ENCODE measurements around the gene ABCA1.
"Not testable (repeated sequence)": the region's sequence is repeated elsewhere in the genome, so short reads cannot be mapped to it uniquely, and the experiment has no call there.

Gene ABCA1

DNA sequence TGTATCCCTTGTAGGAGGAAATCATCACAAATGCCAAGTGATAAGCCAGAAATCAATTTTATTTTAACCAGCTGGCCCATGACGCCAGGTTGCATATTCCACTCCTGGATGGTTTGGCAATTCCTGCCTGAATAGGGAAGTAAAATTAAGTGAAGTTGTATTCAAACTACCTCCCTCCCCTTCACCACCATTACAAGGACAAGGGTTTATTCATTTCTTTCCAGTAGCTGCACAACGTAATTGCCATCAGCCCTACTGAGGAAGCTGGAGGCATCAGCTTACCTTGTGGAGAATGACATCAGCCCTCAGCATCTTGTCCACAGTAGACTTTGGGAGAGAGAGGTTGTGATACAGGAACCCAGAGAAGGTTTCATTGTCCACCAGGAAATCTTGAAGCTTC lies 66.6 kb downstream of the ABCA1 start:
- Histone ChIP-seq H3K4me3 (ENCODE audit: low read length in 2 of 2) (no peak overlapping the region), H3K27ac (ENCODE audit: low read depth in 2 of 2, low read length in 2 of 2) (no peak overlapping the region), H3K9me3 (ENCODE audit: control insufficient read depth in 2 of 2, low read length in 2 of 2) (no peaks in the 10 kb centered on the region), H3K36me3 (ENCODE audit: control insufficient read depth in 2 of 2, insufficient read depth in 2 of 2, low read length in 2 of 2) (peaks cover 13 to 27% of the 10 kb centered on the region in 2 donors), H3K27me3 (ENCODE audit: control insufficient read depth in 2 of 2, insufficient read depth in 2 of 2, low read length in 2 of 2) (no peaks in the 10 kb centered on the region), H3K9ac (ENCODE audit: low read depth in 1 of 2, low read length in 2 of 2) (no peak overlapping the region), H3K4me1 (ENCODE audit: control insufficient read depth in 2 of 2, insufficient read depth in 2 of 2, low read length in 2 of 2) (peaks cover 3 to 12% of the 10 kb centered on the region in 2 donors)

GRCh38 chr9:104860263-104860662 lies 67.7 kb downstream of the ABCA1 start:
- H3K36me3 ChIP-seq (ENCODE audit: control insufficient read depth in 2 of 2, insufficient read depth in 2 of 2, low read length in 2 of 2), result peaks cover 14 to 29% of the 10 kb centered on the region in 2 donors
- peaks cover 3 to 12% of the 10 kb centered on the region in 2 donors for H3K4me1 ChIP-seq (ENCODE audit: control insufficient read depth in 2 of 2, insufficient read depth in 2 of 2, low read length in 2 of 2)
- H3K9me3 ChIP-seq (ENCODE audit: control insufficient read depth in 2 of 2, low read length in 2 of 2), result no peaks in the 10 kb centered on the region
- peak overlapping the region in 1 of 2 donors; percentile 28 for H3K27ac ChIP-seq (ENCODE audit: low read depth in 2 of 2, low read length in 2 of 2)
- H3K9ac ChIP-seq (ENCODE audit: low read depth in 1 of 2, low read length in 2 of 2), result no peak overlapping the region
- no peaks in the 10 kb centered on the region for H3K27me3 ChIP-seq (ENCODE audit: control insufficient read depth in 2 of 2, insufficient read depth in 2 of 2, low read length in 2 of 2)
- no peak overlapping the region for H3K4me3 ChIP-seq (ENCODE audit: low read length in 2 of 2)

DNA sequence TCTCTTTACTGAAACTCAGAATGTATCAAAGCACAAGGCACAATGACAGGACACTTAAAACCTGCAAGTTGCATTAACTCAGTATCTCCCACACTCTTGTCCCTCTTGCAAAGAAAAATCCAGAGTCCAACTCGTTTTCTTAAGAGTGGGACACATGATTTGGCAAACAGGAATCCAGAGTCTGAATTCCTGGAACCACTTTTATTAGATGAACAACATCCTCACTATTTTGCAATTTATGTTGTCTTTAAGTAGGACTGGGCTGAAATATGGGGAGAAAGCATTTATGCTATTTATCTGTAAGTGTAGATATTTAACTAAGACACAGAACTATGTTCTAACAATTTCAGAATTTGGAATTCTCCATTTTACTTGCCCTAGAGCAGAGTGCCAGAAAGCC lies 69.1 kb downstream of the ABCA1 start:
- H3K36me3 ChIP-seq (ENCODE audit: control insufficient read depth in 2 of 2, insufficient read depth in 2 of 2, low read length in 2 of 2), result peaks cover 14 to 31% of the 10 kb centered on the region in 2 donors
- no peaks in the 10 kb centered on the region for H3K9me3 ChIP-seq (ENCODE audit: control insufficient read depth in 2 of 2, low read length in 2 of 2)
- H3K9ac ChIP-seq (ENCODE audit: low read depth in 1 of 2, low read length in 2 of 2), result no peak overlapping the region
- H3K27ac ChIP-seq (ENCODE audit: low read depth in 2 of 2, low read length in 2 of 2), result no peak overlapping the region
- H3K4me3 ChIP-seq (ENCODE audit: low read length in 2 of 2), result no peak overlapping the region
- H3K4me1 ChIP-seq (ENCODE audit: control insufficient read depth in 2 of 2, insufficient read depth in 2 of 2, low read length in 2 of 2), result peaks cover 1 to 3% of the 10 kb centered on the region in 2 donors
- no peaks in the 10 kb centered on the region for H3K27me3 ChIP-seq (ENCODE audit: control insufficient read depth in 2 of 2, insufficient read depth in 2 of 2, low read length in 2 of 2)

DNA sequence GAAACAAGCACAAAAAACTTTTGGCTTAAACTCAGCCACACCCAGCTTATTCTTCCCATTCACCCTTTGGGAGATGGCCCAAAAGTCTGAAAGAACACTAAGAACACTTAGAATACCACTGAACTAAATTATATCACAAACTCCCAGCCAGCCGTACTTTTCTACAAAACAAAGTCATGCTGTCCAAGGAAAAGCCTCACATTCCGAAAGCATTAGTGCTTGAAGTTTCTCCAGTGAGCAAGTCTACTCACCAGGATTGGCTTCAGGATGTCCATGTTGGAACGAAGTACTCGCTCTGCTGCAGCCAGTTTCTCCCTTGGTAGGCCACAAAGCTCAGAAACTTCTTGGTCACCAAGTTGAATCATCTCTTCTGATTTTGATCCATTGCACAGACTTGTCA lies 69.7 kb downstream of the ABCA1 start:
- Histone ChIP-seq H3K4me3 (ENCODE audit: low read length in 2 of 2) (no peak overlapping the region), H3K9ac (ENCODE audit: low read depth in 1 of 2, low read length in 2 of 2) (no peak overlapping the region), H3K27me3 (ENCODE audit: control insufficient read depth in 2 of 2, insufficient read depth in 2 of 2, low read length in 2 of 2) (no peaks in the 10 kb centered on the region), H3K36me3 (ENCODE audit: control insufficient read depth in 2 of 2, insufficient read depth in 2 of 2, low read length in 2 of 2) (peaks cover 14 to 34% of the 10 kb centered on the region in 2 donors), H3K27ac (ENCODE audit: low read depth in 2 of 2, low read length in 2 of 2) (no peak overlapping the region), H3K4me1 (ENCODE audit: control insufficient read depth in 2 of 2, insufficient read depth in 2 of 2, low read length in 2 of 2) (peaks cover 0 to under 1% of the 10 kb centered on the region in 2 donors), H3K9me3 (ENCODE audit: control insufficient read depth in 2 of 2, low read length in 2 of 2) (no peaks in the 10 kb centered on the region)

GRCh38 chr9:104856413-104856941 lies 71.5 kb downstream of the ABCA1 start:
- no peak overlapping the region for H3K4me3 ChIP-seq (ENCODE audit: low read length in 2 of 2)
- H3K4me1 ChIP-seq (ENCODE audit: control insufficient read depth in 2 of 2, insufficient read depth in 2 of 2, low read length in 2 of 2), result no peaks in the 10 kb centered on the region
- no peaks in the 10 kb centered on the region for H3K27me3 ChIP-seq (ENCODE audit: control insufficient read depth in 2 of 2, insufficient read depth in 2 of 2, low read length in 2 of 2)
- H3K9ac ChIP-seq (ENCODE audit: low read depth in 1 of 2, low read length in 2 of 2), result no peak overlapping the region
- peaks cover 20 to 32% of the 10 kb centered on the region in 2 donors for H3K36me3 ChIP-seq (ENCODE audit: control insufficient read depth in 2 of 2, insufficient read depth in 2 of 2, low read length in 2 of 2)
- no peak overlapping the region for H3K27ac ChIP-seq (ENCODE audit: low read depth in 2 of 2, low read length in 2 of 2)
- no peaks in the 10 kb centered on the region for H3K9me3 ChIP-seq (ENCODE audit: control insufficient read depth in 2 of 2, low read length in 2 of 2)

DNA sequence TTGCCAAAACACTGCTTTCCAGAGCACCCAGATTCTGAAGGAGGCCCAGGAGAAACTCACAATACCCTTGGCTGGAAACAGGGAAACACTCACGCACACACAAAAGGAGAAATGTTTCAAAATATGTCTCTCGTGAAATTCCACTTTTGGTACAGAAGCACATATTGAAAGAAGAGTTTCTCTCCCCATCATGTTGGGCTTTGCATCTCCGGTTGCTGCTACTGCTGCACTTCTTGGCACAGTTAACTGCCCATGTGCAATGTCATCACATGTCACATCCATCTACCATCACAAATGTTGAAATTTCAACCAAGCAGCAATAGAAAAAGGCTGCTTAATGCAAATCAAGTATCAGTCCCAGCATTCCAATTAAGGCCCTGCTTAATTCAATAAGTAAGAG lies 72.1 kb downstream of the ABCA1 start:
- Histone ChIP-seq H3K9ac (ENCODE audit: low read depth in 1 of 2, low read length in 2 of 2) (no peak overlapping the region), H3K4me3 (ENCODE audit: low read length in 2 of 2) (no peak overlapping the region), H3K9me3 (ENCODE audit: control insufficient read depth in 2 of 2, low read length in 2 of 2) (no peaks in the 10 kb centered on the region), H3K27ac (ENCODE audit: low read depth in 2 of 2, low read length in 2 of 2) (no peak overlapping the region), H3K27me3 (ENCODE audit: control insufficient read depth in 2 of 2, insufficient read depth in 2 of 2, low read length in 2 of 2) (no peaks in the 10 kb centered on the region), H3K4me1 (ENCODE audit: control insufficient read depth in 2 of 2, insufficient read depth in 2 of 2, low read length in 2 of 2) (no peaks in the 10 kb centered on the region), H3K36me3 (ENCODE audit: control insufficient read depth in 2 of 2, insufficient read depth in 2 of 2, low read length in 2 of 2) (peaks cover 18 to 30% of the 10 kb centered on the region in 2 donors)

- H3K9me3 ChIP-seq (ENCODE audit: control insufficient read depth in 2 of 2, low read length in 2 of 2); H3K27me3 ChIP-seq (ENCODE audit: control insufficient read depth in 2 of 2, insufficient read depth in 2 of 2, low read length in 2 of 2); H3K27ac ChIP-seq (ENCODE audit: low read depth in 2 of 2, low read length in 2 of 2); H3K9ac ChIP-seq (ENCODE audit: low read depth in 1 of 2, low read length in 2 of 2); H3K4me3 ChIP-seq (ENCODE audit: low read length in 2 of 2); H3K4me1 ChIP-seq (ENCODE audit: control insufficient read depth in 2 of 2, insufficient read depth in 2 of 2, low read length in 2 of 2): not testable (repeated sequence)
- H3K36me3 ChIP-seq (ENCODE audit: control insufficient read depth in 2 of 2, insufficient read depth in 2 of 2, low read length in 2 of 2), result peaks cover 17 to 30% of the 10 kb centered on the region in 2 donors
Observed at GRCh38 chr9:104855258-104855657, 72.7 kb downstream of the ABCA1 start.

- H3K4me3 ChIP-seq (ENCODE audit: low read length in 2 of 2), result no peak overlapping the region
- H3K27me3 ChIP-seq (ENCODE audit: control insufficient read depth in 2 of 2, insufficient read depth in 2 of 2, low read length in 2 of 2), result no peaks in the 10 kb centered on the region
- no peak overlapping the region for H3K27ac ChIP-seq (ENCODE audit: low read depth in 2 of 2, low read length in 2 of 2)
- no peak overlapping the region for H3K9ac ChIP-seq (ENCODE audit: low read depth in 1 of 2, low read length in 2 of 2)
- H3K4me1 ChIP-seq (ENCODE audit: control insufficient read depth in 2 of 2, insufficient read depth in 2 of 2, low read length in 2 of 2), result no peaks in the 10 kb centered on the region
- peaks cover 15 to 30% of the 10 kb centered on the region in 2 donors for H3K36me3 ChIP-seq (ENCODE audit: control insufficient read depth in 2 of 2, insufficient read depth in 2 of 2, low read length in 2 of 2)
- no peaks in the 10 kb centered on the region for H3K9me3 ChIP-seq (ENCODE audit: control insufficient read depth in 2 of 2, low read length in 2 of 2)
Observed at GRCh38 chr9:104854613-104855012, 73.3 kb downstream of the ABCA1 start.

- Histone ChIP-seq H3K4me3 (ENCODE audit: low read length in 2 of 2) (no peak overlapping the region), H3K9me3 (ENCODE audit: control insufficient read depth in 2 of 2, low read length in 2 of 2) (no peaks in the 10 kb centered on the region), H3K27me3 (ENCODE audit: control insufficient read depth in 2 of 2, insufficient read depth in 2 of 2, low read length in 2 of 2) (no peaks in the 10 kb centered on the region), H3K36me3 (ENCODE audit: control insufficient read depth in 2 of 2, insufficient read depth in 2 of 2, low read length in 2 of 2) (peaks cover 15 to 26% of the 10 kb centered on the region in 2 donors), H3K27ac (ENCODE audit: low read depth in 2 of 2, low read length in 2 of 2) (no peak overlapping the region), H3K4me1 (ENCODE audit: control insufficient read depth in 2 of 2, insufficient read depth in 2 of 2, low read length in 2 of 2) (no peaks in the 10 kb centered on the region), H3K9ac (ENCODE audit: low read depth in 1 of 2, low read length in 2 of 2) (no peak overlapping the region)
Observed at GRCh38 chr9:104853683-104854082, 74.3 kb downstream of the ABCA1 start.

GRCh38 chr9:104853159-104853558 lies 74.8 kb downstream of the ABCA1 start:
- Histone ChIP-seq H3K27ac (ENCODE audit: low read depth in 2 of 2, low read length in 2 of 2) (no peak overlapping the region), H3K4me1 (ENCODE audit: control insufficient read depth in 2 of 2, insufficient read depth in 2 of 2, low read length in 2 of 2) (no peaks in the 10 kb centered on the region), H3K9me3 (ENCODE audit: control insufficient read depth in 2 of 2, low read length in 2 of 2) (no peaks in the 10 kb centered on the region), H3K36me3 (ENCODE audit: control insufficient read depth in 2 of 2, insufficient read depth in 2 of 2, low read length in 2 of 2) (peaks cover 12 to 23% of the 10 kb centered on the region in 2 donors), H3K9ac (ENCODE audit: low read depth in 1 of 2, low read length in 2 of 2) (no peak overlapping the region), H3K27me3 (ENCODE audit: control insufficient read depth in 2 of 2, insufficient read depth in 2 of 2, low read length in 2 of 2) (no peaks in the 10 kb centered on the region), H3K4me3 (ENCODE audit: low read length in 2 of 2) (no peak overlapping the region)

DNA sequence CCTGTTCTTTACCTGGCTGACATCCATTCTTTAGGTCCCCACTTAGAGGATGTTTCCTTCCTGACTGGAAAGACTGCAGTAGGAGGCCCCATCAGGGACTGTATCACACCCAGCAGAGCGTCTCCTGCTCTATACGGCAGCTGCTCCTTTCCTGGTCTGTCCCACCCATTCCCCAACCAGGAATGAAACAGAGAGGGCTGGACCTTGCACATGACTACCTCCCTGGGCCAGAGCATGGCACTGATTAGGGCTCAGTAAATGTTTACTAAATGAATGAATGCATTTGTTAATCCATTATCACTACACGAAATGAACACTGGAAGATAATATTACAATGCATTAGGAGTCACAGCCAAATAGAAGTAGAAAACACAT lies 76.4 kb downstream of the ABCA1 start:
- Histone ChIP-seq H3K9ac (ENCODE audit: low read depth in 1 of 2, low read length in 2 of 2) (no peak overlapping the region), H3K36me3 (ENCODE audit: control insufficient read depth in 2 of 2, insufficient read depth in 2 of 2, low read length in 2 of 2) (peaks cover 9 to 17% of the 10 kb centered on the region in 2 donors), H3K27ac (ENCODE audit: low read depth in 2 of 2, low read length in 2 of 2) (no peak overlapping the region), H3K4me1 (ENCODE audit: control insufficient read depth in 2 of 2, insufficient read depth in 2 of 2, low read length in 2 of 2) (no peaks in the 10 kb centered on the region), H3K9me3 (ENCODE audit: control insufficient read depth in 2 of 2, low read length in 2 of 2) (no peaks in the 10 kb centered on the region), H3K27me3 (ENCODE audit: control insufficient read depth in 2 of 2, insufficient read depth in 2 of 2, low read length in 2 of 2) (no peaks in the 10 kb centered on the region), H3K4me3 (ENCODE audit: low read length in 2 of 2) (no peak overlapping the region)
